HepG2 (cell line): ENCODE results near the gene GABRB1. TPM values are rescaled to one million over a fixed set of nuclear protein-coding genes. Genes with fewer than 3 reads are reported as not detected.
A peak's percentile ranks its signal among the peaks of the same experiment; 100 is the strongest.

ENCODE experiments used
- CENPX ChIP-seq: sonication (generic); formaldehyde crosslinking; IDR thresholded peaks from 2 replicates; pipeline ENCODE4 v1.9.0; 2021; ENCODE audit warnings: mild to moderate bottlenecking, missing genetic modification reagents, moderate library complexity
- GATAD1 ChIP-seq: IDR thresholded peaks from 2 replicates; pipeline ENCODE4 v1.6.1; 2016; ENCODE audit warnings: missing genetic modification reagents, missing compliant biosample characterization
- MEF2D ChIP-seq: sonication (generic); formaldehyde crosslinking; IDR thresholded peaks from 2 replicates; pipeline ENCODE4 v1.5.1; 2020; ENCODE audit warnings: mild to moderate bottlenecking, missing genetic modification reagents
- RBFOX2 ChIP-seq: fragments of 200-400 bp; formaldehyde crosslinking; IDR thresholded peaks from 2 replicates; pipeline ENCODE4 v1.6.1; 2017; ENCODE audit warnings: low read depth, mild to moderate bottlenecking, low read length
- SNRNP70 ChIP-seq: fragments of 200-400 bp; formaldehyde crosslinking; IDR thresholded peaks from 2 replicates; pipeline ENCODE4 v1.6.1; 2017; ENCODE audit warnings: mild to moderate bottlenecking, low read depth, low read length, moderate library complexity
- SRF ChIP-seq: IDR thresholded peaks from 2 replicates; pipeline ENCODE4 v1.6.1; 2011; ENCODE audit warnings: mild to moderate bottlenecking, low read depth, low read length, moderate library complexity
- ZNF292 ChIP-seq: sonication (generic); formaldehyde crosslinking; IDR thresholded peaks from 2 replicates; pipeline ENCODE4 v1.8.1; 2022; ENCODE audit warnings: mild to moderate bottlenecking, low read depth, missing genetic modification reagents, borderline replicate concordance
- ZNF441 ChIP-seq: sonication (generic); formaldehyde crosslinking; IDR thresholded peaks from 2 replicates; pipeline ENCODE4 v1.7.0; 2021; ENCODE audit warnings: missing genetic modification reagents, borderline replicate concordance
- polyA plus RNA-seq, 8 experiments: library from polyadenylated mRNA; depleted of rRNA in 3 of 8; stranded (reverse) in 7 of 8; unstranded in 1 of 8; fragments of >200 nt; fragmentation: Illumina TruSeq in 4 of 8; extraction: Trizol in 4 of 8; gene quantifications; 2 replicates each; pipeline versions ENCODE4 v1.2.1 to v1.2.3, GENCODE V29; 2011 to 2016; ENCODE audit warnings: low read depth in 4 of 8, missing spikeins in 1 of 8, mixed read lengths in 1 of 8; ENCODE audit not compliant: insufficient read depth in 1 of 8
- total RNA-seq, 5 experiments: library from RNA; depleted of rRNA; stranded (reverse); fragments of >200 nt; fragmentation: Illumina TruSeq; extraction: Trizol; gene quantifications; 2 replicates each; pipeline ENCODE4 v1.2.3, GENCODE V29; 2016; ENCODE audit warnings: low read depth in 1 of 5
- TF ChIP-seq, protein P1 (sequence below): sonication (generic); formaldehyde crosslinking; IDR thresholded peaks from 2 replicates; pipeline ENCODE4 v1.5.0; 2020; ENCODE audit warnings: missing genetic modification reagents, mild to moderate bottlenecking, borderline replicate concordance
- TF ChIP-seq, protein P2 (sequence below): IDR thresholded peaks from 2 replicates; pipeline ENCODE4 v1.6.1; 2016; ENCODE audit warnings: low read depth, control low read depth
- TF ChIP-seq, protein P3 (sequence below): IDR thresholded peaks from 2 replicates; pipeline ENCODE4 v1.6.1; 2018; ENCODE audit warnings: missing genetic modification reagents, mild to moderate bottlenecking, missing compliant biosample characterization
- TF ChIP-seq, protein P4 (sequence below): sonication (generic); formaldehyde crosslinking; conservative IDR thresholded peaks from 2 replicates; pipeline ENCODE4 v1.4.0; 2020; ENCODE audit warnings: missing genetic modification reagents
- TF ChIP-seq, protein P5 (sequence below): sonication (generic); formaldehyde crosslinking; IDR thresholded peaks from 2 replicates; pipeline ENCODE4 v1.4.0; 2020; ENCODE audit warnings: missing genetic modification reagents
- TF ChIP-seq, protein P6 (sequence below): sonication (generic); formaldehyde crosslinking; IDR thresholded peaks from 2 replicates; pipeline ENCODE4 v1.5.1; 2020; ENCODE audit warnings: mild to moderate bottlenecking, missing genetic modification reagents, borderline replicate concordance

Gene GABRB1
- total and polyA plus RNA-seq, 2 of the 13 experiments (the other 11 are each of a cell fraction or from before 2014, with no cell fraction given), result not detected

DNA sequence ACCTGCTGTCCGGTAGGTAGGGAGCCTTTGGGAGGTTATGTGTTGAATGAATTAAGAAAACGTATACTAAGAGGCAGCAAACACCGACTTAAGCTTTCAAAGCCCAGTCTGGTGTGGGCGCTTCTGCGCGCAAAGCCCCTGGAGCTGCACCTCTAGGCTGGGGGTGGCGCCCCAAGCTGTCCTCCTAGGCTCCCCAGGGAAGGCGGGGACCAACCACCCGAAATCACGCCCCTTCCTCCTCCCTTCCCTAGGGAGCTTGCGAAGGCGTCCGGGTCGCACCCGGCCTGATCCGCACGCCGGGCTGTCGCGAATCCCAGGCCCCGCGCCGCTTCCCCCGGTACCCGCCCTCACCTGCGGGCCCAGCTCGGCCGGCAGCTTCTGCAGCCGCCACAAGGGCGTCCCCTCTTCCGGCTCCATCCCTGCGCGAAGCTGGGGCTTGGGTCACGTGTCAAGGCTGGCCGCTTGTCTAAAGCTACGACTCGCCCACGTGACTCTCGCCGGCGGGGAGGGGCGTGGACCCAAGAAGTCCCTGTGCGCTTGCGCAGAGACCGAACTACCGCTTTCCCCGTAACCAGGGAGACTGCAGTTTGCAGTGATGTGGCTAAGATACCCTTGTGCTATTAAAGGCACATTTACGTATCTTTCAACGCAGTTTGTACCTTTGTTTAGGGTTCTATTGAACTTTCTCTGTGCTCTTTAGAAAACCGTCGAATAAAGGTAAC, 432.0 kb downstream of the GABRB1 start, which contains the start of gene COMMD8 (continued):
- no peak for TF ChIP-seq CENPX (CRISPR knock-in tag)
- no peak for TF ChIP-seq ZNF441 (CRISPR knock-in tag)
- TF ChIP-seq GATAD1 (CRISPR knock-in tag), result peak; percentile 63
- TF ChIP-seq, protein P1, sequence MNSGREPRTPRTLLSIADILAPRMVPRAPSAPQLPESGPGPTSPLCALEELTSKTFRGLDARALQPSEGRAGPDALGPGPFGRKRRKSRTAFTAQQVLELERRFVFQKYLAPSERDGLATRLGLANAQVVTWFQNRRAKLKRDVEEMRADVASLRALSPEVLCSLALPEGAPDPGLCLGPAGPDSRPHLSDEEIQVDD, result 0 out of 2 replicates have a peak, but pooled peaks have one; percentile 62
- TF ChIP-seq RBFOX2, result peak; percentile 93
- no peak for TF ChIP-seq MEF2D (CRISPR knock-in tag)
- TF ChIP-seq, protein P2, sequence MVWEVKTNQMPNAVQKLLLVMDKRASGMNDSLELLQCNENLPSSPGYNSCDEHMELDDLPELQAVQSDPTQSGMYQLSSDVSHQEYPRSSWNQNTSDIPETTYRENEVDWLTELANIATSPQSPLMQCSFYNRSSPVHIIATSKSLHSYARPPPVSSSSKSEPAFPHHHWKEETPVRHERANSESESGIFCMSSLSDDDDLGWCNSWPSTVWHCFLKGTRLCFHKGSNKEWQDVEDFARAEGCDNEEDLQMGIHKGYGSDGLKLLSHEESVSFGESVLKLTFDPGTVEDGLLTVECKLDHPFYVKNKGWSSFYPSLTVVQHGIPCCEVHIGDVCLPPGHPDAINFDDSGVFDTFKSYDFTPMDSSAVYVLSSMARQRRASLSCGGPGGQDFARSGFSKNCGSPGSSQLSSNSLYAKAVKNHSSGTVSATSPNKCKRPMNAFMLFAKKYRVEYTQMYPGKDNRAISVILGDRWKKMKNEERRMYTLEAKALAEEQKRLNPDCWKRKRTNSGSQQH (CRISPR knock-in tag), result no peak
- TF ChIP-seq, protein P3, sequence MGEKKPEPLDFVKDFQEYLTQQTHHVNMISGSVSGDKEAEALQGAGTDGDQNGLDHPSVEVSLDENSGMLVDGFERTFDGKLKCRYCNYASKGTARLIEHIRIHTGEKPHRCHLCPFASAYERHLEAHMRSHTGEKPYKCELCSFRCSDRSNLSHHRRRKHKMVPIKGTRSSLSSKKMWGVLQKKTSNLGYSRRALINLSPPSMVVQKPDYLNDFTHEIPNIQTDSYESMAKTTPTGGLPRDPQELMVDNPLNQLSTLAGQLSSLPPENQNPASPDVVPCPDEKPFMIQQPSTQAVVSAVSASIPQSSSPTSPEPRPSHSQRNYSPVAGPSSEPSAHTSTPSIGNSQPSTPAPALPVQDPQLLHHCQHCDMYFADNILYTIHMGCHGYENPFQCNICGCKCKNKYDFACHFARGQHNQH (CRISPR knock-in tag), result peak; percentile 81; the same call in 1 of the 2 replicates
- TF ChIP-seq SNRNP70, result no peak
- TF ChIP-seq, protein P4, sequence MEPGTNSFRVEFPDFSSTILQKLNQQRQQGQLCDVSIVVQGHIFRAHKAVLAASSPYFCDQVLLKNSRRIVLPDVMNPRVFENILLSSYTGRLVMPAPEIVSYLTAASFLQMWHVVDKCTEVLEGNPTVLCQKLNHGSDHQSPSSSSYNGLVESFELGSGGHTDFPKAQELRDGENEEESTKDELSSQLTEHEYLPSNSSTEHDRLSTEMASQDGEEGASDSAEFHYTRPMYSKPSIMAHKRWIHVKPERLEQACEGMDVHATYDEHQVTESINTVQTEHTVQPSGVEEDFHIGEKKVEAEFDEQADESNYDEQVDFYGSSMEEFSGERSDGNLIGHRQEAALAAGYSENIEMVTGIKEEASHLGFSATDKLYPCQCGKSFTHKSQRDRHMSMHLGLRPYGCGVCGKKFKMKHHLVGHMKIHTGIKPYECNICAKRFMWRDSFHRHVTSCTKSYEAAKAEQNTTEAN (CRISPR knock-in tag), result no peak
- TF ChIP-seq, protein P5, sequence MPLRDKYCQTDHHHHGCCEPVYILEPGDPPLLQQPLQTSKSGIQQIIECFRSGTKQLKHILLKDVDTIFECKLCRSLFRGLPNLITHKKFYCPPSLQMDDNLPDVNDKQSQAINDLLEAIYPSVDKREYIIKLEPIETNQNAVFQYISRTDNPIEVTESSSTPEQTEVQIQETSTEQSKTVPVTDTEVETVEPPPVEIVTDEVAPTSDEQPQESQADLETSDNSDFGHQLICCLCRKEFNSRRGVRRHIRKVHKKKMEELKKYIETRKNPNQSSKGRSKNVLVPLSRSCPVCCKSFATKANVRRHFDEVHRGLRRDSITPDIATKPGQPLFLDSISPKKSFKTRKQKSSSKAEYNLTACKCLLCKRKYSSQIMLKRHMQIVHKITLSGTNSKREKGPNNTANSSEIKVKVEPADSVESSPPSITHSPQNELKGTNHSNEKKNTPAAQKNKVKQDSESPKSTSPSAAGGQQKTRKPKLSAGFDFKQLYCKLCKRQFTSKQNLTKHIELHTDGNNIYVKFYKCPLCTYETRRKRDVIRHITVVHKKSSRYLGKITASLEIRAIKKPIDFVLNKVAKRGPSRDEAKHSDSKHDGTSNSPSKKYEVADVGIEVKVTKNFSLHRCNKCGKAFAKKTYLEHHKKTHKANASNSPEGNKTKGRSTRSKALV, result no peak
- TF ChIP-seq ZNF292 (CRISPR knock-in tag), result no peak
- TF ChIP-seq SRF, result no peak
- TF ChIP-seq, protein P6, sequence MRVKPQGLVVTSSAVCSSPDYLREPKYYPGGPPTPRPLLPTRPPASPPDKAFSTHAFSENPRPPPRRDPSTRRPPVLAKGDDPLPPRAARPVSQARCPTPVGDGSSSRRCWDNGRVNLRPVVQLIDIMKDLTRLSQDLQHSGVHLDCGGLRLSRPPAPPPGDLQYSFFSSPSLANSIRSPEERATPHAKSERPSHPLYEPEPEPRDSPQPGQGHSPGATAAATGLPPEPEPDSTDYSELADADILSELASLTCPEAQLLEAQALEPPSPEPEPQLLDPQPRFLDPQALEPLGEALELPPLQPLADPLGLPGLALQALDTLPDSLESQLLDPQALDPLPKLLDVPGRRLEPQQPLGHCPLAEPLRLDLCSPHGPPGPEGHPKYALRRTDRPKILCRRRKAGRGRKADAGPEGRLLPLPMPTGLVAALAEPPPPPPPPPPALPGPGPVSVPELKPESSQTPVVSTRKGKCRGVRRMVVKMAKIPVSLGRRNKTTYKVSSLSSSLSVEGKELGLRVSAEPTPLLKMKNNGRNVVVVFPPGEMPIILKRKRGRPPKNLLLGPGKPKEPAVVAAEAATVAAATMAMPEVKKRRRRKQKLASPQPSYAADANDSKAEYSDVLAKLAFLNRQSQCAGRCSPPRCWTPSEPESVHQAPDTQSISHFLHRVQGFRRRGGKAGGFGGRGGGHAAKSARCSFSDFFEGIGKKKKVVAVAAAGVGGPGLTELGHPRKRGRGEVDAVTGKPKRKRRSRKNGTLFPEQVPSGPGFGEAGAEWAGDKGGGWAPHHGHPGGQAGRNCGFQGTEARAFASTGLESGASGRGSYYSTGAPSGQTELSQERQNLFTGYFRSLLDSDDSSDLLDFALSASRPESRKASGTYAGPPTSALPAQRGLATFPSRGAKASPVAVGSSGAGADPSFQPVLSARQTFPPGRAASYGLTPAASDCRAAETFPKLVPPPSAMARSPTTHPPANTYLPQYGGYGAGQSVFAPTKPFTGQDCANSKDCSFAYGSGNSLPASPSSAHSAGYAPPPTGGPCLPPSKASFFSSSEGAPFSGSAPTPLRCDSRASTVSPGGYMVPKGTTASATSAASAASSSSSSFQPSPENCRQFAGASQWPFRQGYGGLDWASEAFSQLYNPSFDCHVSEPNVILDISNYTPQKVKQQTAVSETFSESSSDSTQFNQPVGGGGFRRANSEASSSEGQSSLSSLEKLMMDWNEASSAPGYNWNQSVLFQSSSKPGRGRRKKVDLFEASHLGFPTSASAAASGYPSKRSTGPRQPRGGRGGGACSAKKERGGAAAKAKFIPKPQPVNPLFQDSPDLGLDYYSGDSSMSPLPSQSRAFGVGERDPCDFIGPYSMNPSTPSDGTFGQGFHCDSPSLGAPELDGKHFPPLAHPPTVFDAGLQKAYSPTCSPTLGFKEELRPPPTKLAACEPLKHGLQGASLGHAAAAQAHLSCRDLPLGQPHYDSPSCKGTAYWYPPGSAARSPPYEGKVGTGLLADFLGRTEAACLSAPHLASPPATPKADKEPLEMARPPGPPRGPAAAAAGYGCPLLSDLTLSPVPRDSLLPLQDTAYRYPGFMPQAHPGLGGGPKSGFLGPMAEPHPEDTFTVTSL (CRISPR knock-in tag), result peak; percentile 33; the same call in 1 of the 2 replicates
